SK-N-SH (cell line): ENCODE data around the gene CETN3. TPM values are rescaled to one million over a fixed set of nuclear protein-coding genes. Genes with fewer than 3 reads are reported as not detected.

Source experiments
- CTCF ChIA-PET: fragments of 300-600, 350-600 bp; formaldehyde crosslinking; extraction: SDS; loops from one replicate; lab custom pipeline; 2021; lab: Yijun Ruan, JAX
- POLR2A ChIA-PET: fragments of 350-600 bp; sonication (Branson Sonifier 250); formaldehyde crosslinking; extraction: SDS; loops from one replicate; lab custom pipeline; 2020; ENCODE audit warnings: antibody characterized with exemption, inconsistent platforms; lab: Yijun Ruan, JAX
- DNase-seq: peaks from one replicate; pipeline ENCODE4 v3.0.0; 2012
- H2AFZ ChIP-seq: fragments of 200-600 bp; sonication (generic); 2 replicates; pipeline ENCODE4 v1.8.1; 2016; ENCODE audit warnings: antibody characterized with exemption, mild to moderate bottlenecking, low read depth
- H3F3A ChIP-seq: fragments of 200-600 bp; sonication (generic); replicated peaks from 2 replicates; pipeline ENCODE3; 2016; ENCODE audit warnings: antibody characterized with exemption, mild to moderate bottlenecking; ENCODE audit not compliant: insufficient read depth
- H3K27ac ChIP-seq, 2 experiments: fragments of 200-500 bp in 1 of 2; fragments of 200-600 bp in 1 of 2; sonication (Bioruptor generic) in 1 of 2; sonication (generic), shearing (Covaris generic) in 1 of 2; 2 replicates each; pipeline versions ENCODE4 v1.5.1 to v1.6.1; 2014 to 2016; ENCODE audit warnings: low read depth in 2 of 2, inconsistent platforms in 1 of 2, low read length in 1 of 2, mild to moderate bottlenecking in 1 of 2, mixed read lengths in 1 of 2
- H3K27me3 ChIP-seq: fragments of 200-600 bp; sonication (generic), shearing (Covaris generic); 2 replicates; pipeline ENCODE4 v1.6.1; 2016; ENCODE audit warnings: mixed run types; ENCODE audit not compliant: insufficient read depth
- H3K36me3 ChIP-seq, 2 experiments: fragments of 200-500 bp in 1 of 2; fragments of 200-600 bp in 1 of 2; sonication (Bioruptor generic) in 1 of 2; sonication (generic) in 1 of 2; replicated peaks in 1 of 2; 2 replicates each; pipeline versions ENCODE3 to v1.5.1; 2014 to 2016; ENCODE audit warnings: low read length in 1 of 2, mild to moderate bottlenecking in 1 of 2; ENCODE audit not compliant: insufficient read depth in 2 of 2, control insufficient read depth in 1 of 2
- H3K4me1 ChIP-seq, 2 experiments: fragments of 200-500 bp in 1 of 2; fragments of 200-600 bp in 1 of 2; sonication (Bioruptor generic) in 1 of 2; sonication (generic), shearing (Covaris generic) in 1 of 2; 2 replicates each; pipeline versions ENCODE4 v1.5.1 to v1.6.1; 2014 to 2016; ENCODE audit warnings: low read depth in 1 of 2, low read length in 1 of 2, mixed run types in 1 of 2; ENCODE audit not compliant: insufficient read depth in 2 of 2, control insufficient read depth in 1 of 2
- H3K4me2 ChIP-seq: fragments of 200-600 bp; sonication (generic), shearing (Covaris generic); 2 replicates; pipeline ENCODE4 v1.6.1; 2017; ENCODE audit warnings: mixed run types
- H3K4me3 ChIP-seq, 2 experiments: fragments of 200-500 bp in 1 of 2; fragments of 200-600 bp in 1 of 2; sonication (Bioruptor generic) in 1 of 2; sonication (generic), shearing (Covaris generic) in 1 of 2; 2 replicates each; pipeline versions ENCODE4 v1.5.1 to v1.8.1; 2014 to 2016; ENCODE audit warnings: low read depth in 2 of 2, inconsistent platforms in 1 of 2, low read length in 1 of 2, mild to moderate bottlenecking in 1 of 2, mixed read lengths in 1 of 2, moderate library complexity in 1 of 2
- H3K79me2 ChIP-seq: fragments of 200-600 bp; sonication (generic); 2 replicates; pipeline ENCODE4 v1.8.1; 2017; ENCODE audit warnings: mild to moderate bottlenecking; ENCODE audit not compliant: insufficient read depth
- H3K9ac ChIP-seq: fragments of 200-600 bp; sonication (generic); 2 replicates; pipeline ENCODE4 v1.6.1; 2017; ENCODE audit warnings: mixed run types
- H3K9me2 ChIP-seq: fragments of 200-600 bp; sonication (generic); 2 replicates; pipeline ENCODE4 v1.6.1; 2017; ENCODE audit warnings: mixed run types
- H3K9me3 ChIP-seq: fragments of 200-600 bp; sonication (generic); 2 replicates; pipeline ENCODE4 v1.6.1; 2017; ENCODE audit warnings: mixed run types, mild to moderate bottlenecking, moderate library complexity
- H4K20me1 ChIP-seq: fragments of 200-600 bp; sonication (generic); 2 replicates; pipeline ENCODE4 v1.6.1; 2017; ENCODE audit warnings: mild to moderate bottlenecking, mixed run types; ENCODE audit not compliant: insufficient read depth
- CHD2 ChIP-seq: fragments of 150-350 bp; IDR thresholded peaks from 2 replicates; pipeline ENCODE4 v1.6.1; 2018; ENCODE audit warnings: low read length; ENCODE audit not compliant: partially characterized antibody
- CTCF ChIP-seq: fragments of 200-600 bp; sonication (generic); IDR thresholded peaks from 2 replicates; pipeline ENCODE4 v1.6.1; 2017; ENCODE audit warnings: antibody characterized with exemption, mild to moderate bottlenecking, moderate library complexity
- ELF1 ChIP-seq: IDR thresholded peaks from 2 replicates; pipeline ENCODE4 v1.4.0; 2012
- EZH2phosphoT487 ChIP-seq: fragments of 200-600 bp; sonication (generic); IDR thresholded peaks from 2 replicates; pipeline ENCODE4 v1.6.1; 2017; ENCODE audit warnings: low read depth, mixed run types, mild to moderate bottlenecking, antibody characterized with exemption, moderate library complexity, borderline replicate concordance
- FOSL2 ChIP-seq: IDR thresholded peaks from 2 replicates; pipeline ENCODE4 v1.4.0; 2012; ENCODE audit warnings: low read depth, mild to moderate bottlenecking, moderate library complexity, borderline replicate concordance
- GATA2 ChIP-seq: sonication (generic); formaldehyde crosslinking; IDR thresholded peaks from 2 replicates; pipeline ENCODE4 v1.5.0; 2020; ENCODE audit warnings: mild to moderate bottlenecking, missing genetic modification reagents
- JUND ChIP-seq: IDR thresholded peaks from 2 replicates; pipeline ENCODE4 v1.4.0; 2012
- MEF2A ChIP-seq: IDR thresholded peaks from 2 replicates; pipeline ENCODE4 v1.4.0; 2012; ENCODE audit warnings: low read depth, borderline replicate concordance
- MXI1 ChIP-seq: IDR thresholded peaks from 2 replicates; pipeline ENCODE4 v1.6.1; 2012; ENCODE audit warnings: mild to moderate bottlenecking, low read depth, low read length, improper control_type of control experiment
- NRF1 ChIP-seq: IDR thresholded peaks from 2 replicates; pipeline ENCODE4 v1.6.1; 2012; ENCODE audit warnings: low read depth, mild to moderate bottlenecking, low read length
- PBX3 ChIP-seq: IDR thresholded peaks from 2 replicates; pipeline ENCODE4; 2012
- POLR2AphosphoS5 ChIP-seq: IDR thresholded peaks from 2 replicates; pipeline ENCODE4 v1.6.1; 2012; ENCODE audit warnings: low read depth, low read length
- RAD21 ChIP-seq: IDR thresholded peaks from 2 replicates; pipeline ENCODE4 v1.6.1; 2012; ENCODE audit warnings: mild to moderate bottlenecking, low read length
- RCOR1 ChIP-seq: fragments of 150-350 bp; IDR thresholded peaks from 2 replicates; pipeline ENCODE4 v1.6.1; 2017; ENCODE audit warnings: antibody characterized with exemption, low read length
- REST ChIP-seq: IDR thresholded peaks from 2 replicates; pipeline ENCODE4 v1.6.1; 2012; ENCODE audit warnings: mild to moderate bottlenecking, low read depth, low read length, moderate library complexity
- RFX5 ChIP-seq: IDR thresholded peaks from 2 replicates; pipeline ENCODE4 v1.6.1; 2012; ENCODE audit warnings: mild to moderate bottlenecking, improper control_type of control experiment, low read length
- RXRA ChIP-seq: IDR thresholded peaks from 2 replicates; pipeline ENCODE4 v1.4.0; 2012; ENCODE audit warnings: low read depth, mild to moderate bottlenecking, borderline replicate concordance
- SIN3A ChIP-seq: IDR thresholded peaks from 2 replicates; pipeline ENCODE4 v1.6.1; 2012; ENCODE audit warnings: low read depth, mild to moderate bottlenecking, low read length, moderate library complexity, borderline replicate concordance
- USF1 ChIP-seq: IDR thresholded peaks from 2 replicates; pipeline ENCODE4 v1.4.0; 2012; ENCODE audit warnings: low read depth, borderline replicate concordance
- YY1 ChIP-seq: IDR thresholded peaks from 2 replicates; pipeline ENCODE4 v1.4.0; 2012; ENCODE audit warnings: low read depth, mild to moderate bottlenecking
- WGBS: methylation state at CpG from one replicate; pipeline ENCODE4 v1.1.6; 2017; ENCODE audit warnings: low lambda C conversion rate; 5-methylcytosine and 5-hydroxymethylcytosine counted together
- polyA plus RNA-seq, 3 experiments: library from polyadenylated mRNA; depleted of rRNA; stranded (reverse); fragments of >200 nt; gene quantifications; 2 replicates each; pipeline ENCODE4 v1.2.3, GENCODE V29; 2012

CETN3 gene
- polyA plus RNA-seq, 1 of the 3 experiments (the other 2 are of a cell fraction), result 3.6 TPM

GRCh38 chr5:90366948-90367347 lies 42.6 kb downstream of the CETN3 start:
- H3K4me1 ChIP-seq, result no peaks in the 10 kb centered on the region
- POLR2A ChIA-PET, result no interaction called here
- H3F3A ChIP-seq, result no peaks in the 10 kb centered on the region
- no peak overlapping the region for H3K27ac ChIP-seq
- no peak overlapping the region for H3K4me3 ChIP-seq
- no peak overlapping the region for H3K9ac ChIP-seq
- CTCF ChIA-PET, result no interaction called here
- H3K9me2 ChIP-seq, result no peaks in the 10 kb centered on the region
- H3K27me3 ChIP-seq, result no peaks in the 10 kb centered on the region
- no peak overlapping the region for H3K4me2 ChIP-seq
- H3K9me3 ChIP-seq, result no peaks in the 10 kb centered on the region
- no peak for DNase-seq
- no peak overlapping the region for H2AFZ ChIP-seq
- WGBS, result 33% methylated on average over 3 of the region's 3 CpGs
- H3K79me2 ChIP-seq, result no peaks in the 10 kb centered on the region
- no peak for TF ChIP-seq SIN3A
- no peaks in the 10 kb centered on the region for H4K20me1 ChIP-seq
- H3K36me3 ChIP-seq, result no peaks in the 10 kb centered on the region

GRCh38 chr5:90365328-90365727 lies 44.2 kb downstream of the CETN3 start:
- H3K36me3 ChIP-seq, result no peaks in the 10 kb centered on the region
- no peak for TF ChIP-seq CTCF
- TF ChIP-seq RCOR1, result no peak
- no peak for TF ChIP-seq RXRA
- TF ChIP-seq YY1, result no peak
- no peak for TF ChIP-seq ELF1
- no peak for TF ChIP-seq RFX5
- no peak for TF ChIP-seq NRF1
- no peak for TF ChIP-seq MEF2A
- TF ChIP-seq GATA2, result no peak
- no peak for TF ChIP-seq MXI1
- TF ChIP-seq SIN3A, result no peak
- no peak for TF ChIP-seq EZH2phosphoT487
- TF ChIP-seq RAD21, result no peak
- no peak for TF ChIP-seq REST
- no peak for TF ChIP-seq CHD2
- TF ChIP-seq POLR2AphosphoS5, result no peak
- TF ChIP-seq FOSL2, result no peak
- TF ChIP-seq USF1, result no peak
- no peak for TF ChIP-seq PBX3
- no peak for TF ChIP-seq JUND
- H3K9me2 ChIP-seq, result no peaks in the 10 kb centered on the region
- H3K9ac ChIP-seq, result no peak overlapping the region
- no peaks in the 10 kb centered on the region for H3K27me3 ChIP-seq
- H3K4me1 ChIP-seq, result no peaks in the 10 kb centered on the region
- no peak overlapping the region for H3K4me2 ChIP-seq
- H3K79me2 ChIP-seq, result no peaks in the 10 kb centered on the region
- no peak for DNase-seq
- H3K4me3 ChIP-seq, result no peak overlapping the region
- H3F3A ChIP-seq, result no peaks in the 10 kb centered on the region
- no peak overlapping the region for H3K27ac ChIP-seq
- H3K9me3 ChIP-seq, result no peaks in the 10 kb centered on the region
- ChIA-PET POLR2A (no interaction called here), CTCF (interaction anchor here (0.6 kb wide), 1 partner anchor 9 kb away, joined by 4 read pairs; no protein-coding TSS in a partner anchor)
- H4K20me1 ChIP-seq, result no peaks in the 10 kb centered on the region
- H2AFZ ChIP-seq, result no peak overlapping the region
